HUES48 (cell line): ENCODE results near the gene RPL36AL.
A peak's percentile ranks its signal among the peaks of the same experiment; 100 is the strongest.

Experiments
- H3K27ac ChIP-seq: one replicate; pipeline ENCODE4 v1.7.0; 2013; ENCODE audit warnings: low read depth, low read length, inconsistent platforms
- H3K27me3 ChIP-seq: 2 replicates; pipeline ENCODE4 v1.6.1; 2013; ENCODE audit warnings: mild to moderate bottlenecking, low read length; ENCODE audit not compliant: control insufficient read depth, insufficient read depth
- H3K36me3 ChIP-seq: 2 replicates; pipeline ENCODE4 v1.6.1; 2013; ENCODE audit warnings: low read length; ENCODE audit not compliant: control insufficient read depth, insufficient read depth
- H3K4me1 ChIP-seq: 2 replicates; pipeline ENCODE4 v1.6.1; 2013; ENCODE audit warnings: mild to moderate bottlenecking, low read length; ENCODE audit not compliant: control insufficient read depth, insufficient read depth
- H3K4me3 ChIP-seq: 2 replicates; pipeline ENCODE4 v1.5.1; 2013; ENCODE audit warnings: mild to moderate bottlenecking, low read depth, low read length
- H3K9ac ChIP-seq: 2 replicates; pipeline ENCODE4 v1.6.1; 2013; ENCODE audit warnings: mild to moderate bottlenecking, low read depth, low read length, moderate library complexity
- H3K9me3 ChIP-seq: 2 replicates; pipeline ENCODE4 v1.6.1; 2013; ENCODE audit warnings: low read length; ENCODE audit not compliant: control insufficient read depth, insufficient read depth

RPL36AL gene

DNA sequence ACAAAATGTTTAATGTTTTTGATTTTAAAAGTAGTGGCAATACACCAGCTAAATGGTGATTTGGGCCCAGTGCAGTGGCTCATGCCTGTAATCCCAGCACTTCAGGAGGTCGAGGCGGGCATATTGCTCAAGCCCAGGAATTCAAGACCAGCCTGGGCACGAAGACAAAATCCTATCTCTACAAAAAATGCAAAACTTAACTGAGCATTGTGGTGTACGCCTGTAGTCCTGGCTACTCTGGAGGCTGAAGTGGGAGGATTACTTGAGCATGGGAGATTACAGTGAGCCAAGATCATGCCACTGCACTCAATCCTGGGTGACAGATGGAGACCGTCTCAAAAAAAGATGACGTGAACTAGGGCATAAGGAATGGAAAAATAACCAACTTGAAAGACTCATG is 4.7 kb downstream of the RPL36AL start:
- Histone ChIP-seq H3K4me3 (no peak overlapping the region), H3K9me3 (no peaks in the 10 kb centered on the region), H3K9ac (no peak overlapping the region), H3K36me3 (peaks cover 31% of the 10 kb centered on the region), H3K4me1 (0 out of 2 replicates have a peak, but pooled peaks cover 4% of the 10 kb centered on the region), H3K27ac (no peak overlapping the region), H3K27me3 (no peaks in the 10 kb centered on the region)

GRCh38 chr14:49614196-49614595 is 6.2 kb downstream of the RPL36AL start:
- Histone ChIP-seq H3K27me3 (no peaks in the 10 kb centered on the region), H3K9me3 (no peaks in the 10 kb centered on the region), H3K27ac (no peak overlapping the region), H3K4me1 (0 out of 2 replicates have a peak, but pooled peaks cover 3% of the 10 kb centered on the region), H3K36me3 (peaks cover 31% of the 10 kb centered on the region), H3K9ac (no peak overlapping the region), H3K4me3 (no peak overlapping the region)

DNA sequence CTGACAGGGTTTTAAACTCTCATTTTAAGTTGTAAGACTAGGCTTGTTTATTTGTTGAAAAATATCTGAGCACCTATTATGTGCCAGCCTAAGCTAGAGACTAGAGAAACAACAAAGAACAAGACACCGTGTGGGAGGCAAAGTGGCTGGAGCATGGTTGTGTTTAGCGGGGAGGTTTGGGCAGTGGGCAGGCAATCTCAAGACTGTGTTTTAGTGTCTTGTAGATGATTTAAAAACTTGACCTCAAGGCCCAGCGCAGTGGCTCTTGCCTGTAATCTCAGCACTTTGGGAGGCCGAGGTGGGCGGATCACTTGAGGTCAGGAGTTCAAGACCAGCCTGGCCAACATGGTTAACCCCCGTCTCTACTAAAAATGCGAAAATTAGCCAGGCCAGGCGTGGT is 7.8 kb downstream of the RPL36AL start:
- H3K27me3 ChIP-seq, result no peaks in the 10 kb centered on the region
- H3K4me3 ChIP-seq, result no peak overlapping the region
- H3K36me3 ChIP-seq, result peaks cover 26% of the 10 kb centered on the region
- no peaks in the 10 kb centered on the region for H3K4me1 ChIP-seq
- no peak overlapping the region for H3K27ac ChIP-seq
- no peak overlapping the region for H3K9ac ChIP-seq
- no peaks in the 10 kb centered on the region for H3K9me3 ChIP-seq

DNA sequence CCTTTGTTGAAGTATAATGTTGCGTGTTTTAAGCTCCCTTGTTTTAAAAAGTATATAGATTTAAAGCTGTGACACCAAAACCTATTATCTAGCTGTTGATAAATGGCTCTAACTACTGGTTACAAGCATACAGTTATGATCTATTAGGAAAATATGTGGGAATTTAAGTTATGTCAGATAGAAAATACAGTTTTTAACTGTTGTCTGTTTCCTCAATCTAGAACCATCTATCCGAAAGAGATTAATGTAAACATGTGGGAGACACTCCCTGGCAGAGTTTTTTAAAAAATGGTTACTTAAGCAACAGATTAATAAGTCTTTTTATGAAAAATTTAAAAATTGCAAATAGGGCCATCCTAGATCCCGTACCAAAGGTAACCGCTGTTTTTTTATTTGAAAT is 8.2 kb downstream of the RPL36AL start:
- no peak overlapping the region for H3K4me3 ChIP-seq
- no peak overlapping the region for H3K9ac ChIP-seq
- no peaks in the 10 kb centered on the region for H3K27me3 ChIP-seq
- no peak overlapping the region for H3K27ac ChIP-seq
- no peaks in the 10 kb centered on the region for H3K9me3 ChIP-seq
- H3K36me3 ChIP-seq, result peaks cover 26% of the 10 kb centered on the region
- no peaks in the 10 kb centered on the region for H3K4me1 ChIP-seq

- Histone ChIP-seq H3K27ac (no peak overlapping the region), H3K9me3 (no peaks in the 10 kb centered on the region), H3K9ac (no peak overlapping the region), H3K4me3 (no peak overlapping the region), H3K4me1 (no peaks in the 10 kb centered on the region), H3K36me3 (peaks cover 44% of the 10 kb centered on the region), H3K27me3 (no peaks in the 10 kb centered on the region)
Observed at GRCh38 chr14:49607583-49607982, 12.8 kb downstream of the RPL36AL start.

GRCh38 chr14:49598485-49599300 is 21.7 kb downstream of the RPL36AL start, which contains the start of gene LRR1:
Gene LRR1, plus strand, starts transcription at chr14:49598940. Its CDS starts 81 bp downstream, at chr14:49599021.
- H3K4me1 ChIP-seq, result no peaks in the 10 kb centered on the region
- peak within 1 kb of the TSS; percentile 98 for H3K4me3 ChIP-seq
- peak within 1 kb of the TSS; percentile 91 for H3K27ac ChIP-seq
- H3K9me3 ChIP-seq, result no peaks in the 10 kb centered on the region
- H3K9ac ChIP-seq, result peak within 1 kb of the TSS; percentile 95
- H3K27me3 ChIP-seq, result no peaks in the 10 kb centered on the region
- H3K36me3 ChIP-seq, result peaks cover 12% of the 10 kb centered on the region

DNA sequence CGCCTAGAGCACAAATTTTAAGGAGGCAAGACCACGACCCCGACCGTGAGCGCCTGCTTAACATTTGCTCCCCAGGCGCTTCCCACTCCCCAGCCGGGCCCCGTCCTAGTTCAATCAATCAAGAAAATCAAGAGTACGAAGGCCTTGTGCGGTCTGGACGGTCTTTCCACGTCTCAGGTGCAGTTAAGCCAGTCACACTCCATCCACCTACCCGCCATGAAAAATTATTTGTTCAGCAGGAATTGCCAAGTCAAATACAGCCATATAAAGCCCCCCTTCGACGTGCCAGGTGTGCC is 22.3 kb downstream of the RPL36AL start:
- Histone ChIP-seq H3K4me3 (peak overlapping the region; percentile 98), H3K9me3 (no peaks in the 10 kb centered on the region), H3K4me1 (no peaks in the 10 kb centered on the region)

DNA sequence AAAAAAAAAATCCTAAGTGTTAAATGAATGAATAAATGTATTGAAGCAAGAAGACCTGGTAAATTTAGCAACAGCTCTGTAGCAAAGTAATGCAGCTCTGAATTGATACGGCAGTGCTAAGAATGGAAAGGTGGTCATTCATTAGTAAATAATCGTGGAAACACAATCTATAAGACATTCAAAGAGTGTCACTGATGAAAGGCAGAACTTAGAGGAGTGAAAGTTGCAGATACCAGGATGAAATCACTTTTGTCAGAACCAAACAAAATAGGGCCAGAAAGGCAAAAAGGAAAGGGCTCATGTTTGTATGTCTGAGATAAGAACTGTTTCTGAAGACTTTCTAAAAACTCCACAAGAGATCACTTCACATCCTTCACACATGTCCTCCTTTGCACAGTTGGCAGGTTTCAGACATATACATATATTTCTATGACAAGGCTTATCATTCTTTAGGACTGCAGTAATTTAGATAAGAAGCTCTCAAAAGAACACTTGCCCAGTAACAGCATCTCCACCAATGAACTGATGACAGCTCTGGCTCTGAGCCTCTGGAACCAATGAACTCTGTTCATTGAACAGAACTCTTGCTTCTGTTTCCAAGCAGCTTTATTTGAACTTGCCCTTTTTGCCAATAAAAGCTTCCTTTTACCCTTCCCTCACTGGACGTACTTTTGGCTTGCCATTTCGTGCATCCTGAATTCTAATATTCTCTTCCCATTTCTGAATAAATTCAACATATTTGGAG is 25.9 kb downstream of the RPL36AL start:
- no peaks in the 10 kb centered on the region for H3K27me3 ChIP-seq
- H3K27ac ChIP-seq, result no peak overlapping the region
- no peak overlapping the region for H3K4me3 ChIP-seq
- H3K9me3 ChIP-seq, result no peaks in the 10 kb centered on the region
- no peak overlapping the region for H3K9ac ChIP-seq
- H3K4me1 ChIP-seq, result no peaks in the 10 kb centered on the region
- H3K36me3 ChIP-seq, result no peaks in the 10 kb centered on the region

More for the DNA sequence above, 22.3 kb downstream of the RPL36AL start:
- Histone ChIP-seq H3K27ac (peak overlapping the region; percentile 91), H3K27me3 (no peaks in the 10 kb centered on the region), H3K9ac (peak overlapping the region; percentile 95), H3K36me3 (peaks cover 9% of the 10 kb centered on the region)

DNA sequence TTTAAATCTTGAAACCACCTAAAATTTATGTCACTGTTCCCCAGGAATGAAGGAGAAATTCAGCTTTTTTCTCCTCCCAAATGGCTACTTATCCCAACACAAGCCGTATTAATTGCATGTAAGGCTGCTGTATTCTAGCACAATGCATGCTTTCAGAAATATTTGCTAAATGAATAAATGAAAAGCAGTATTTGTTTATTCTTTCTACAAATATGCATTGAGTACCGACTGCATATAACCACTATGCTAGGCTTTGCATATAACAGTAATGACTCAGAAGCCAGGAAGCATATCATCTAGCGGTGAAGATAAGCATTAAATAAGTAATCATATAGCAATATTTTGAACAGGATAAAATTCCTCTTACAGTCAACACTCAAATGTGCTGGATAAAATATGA is 27.4 kb downstream of the RPL36AL start:
- H3K27me3 ChIP-seq, result no peaks in the 10 kb centered on the region
- no peaks in the 10 kb centered on the region for H3K9me3 ChIP-seq
- H3K4me3 ChIP-seq, result no peak overlapping the region
- H3K4me1 ChIP-seq, result no peaks in the 10 kb centered on the region
- no peak overlapping the region for H3K9ac ChIP-seq
- H3K36me3 ChIP-seq, result no peaks in the 10 kb centered on the region
- H3K27ac ChIP-seq, result no peak overlapping the region

GRCh38 chr14:49589387-49589786 is 31.0 kb downstream of the RPL36AL start:
- Histone ChIP-seq H3K4me1 (peaks cover 1% of the 10 kb centered on the region), H3K27me3 (no peaks in the 10 kb centered on the region), H3K36me3 (peaks cover 5% of the 10 kb centered on the region), H3K4me3 (no peak overlapping the region), H3K9me3 (no peaks in the 10 kb centered on the region), H3K9ac (no peak overlapping the region), H3K27ac (no peak overlapping the region)
